Psoas muscle (tissue), 8 donors: Measurements from ENCODE around the gene MARCHF10. TPM values are rescaled to one million over a fixed set of nuclear protein-coding genes. Genes with fewer than 3 reads are reported as not detected.

ENCODE experiments used
- ATAC-seq, 4 donors: fragments of 200-7000 bp; cut with Tn5 transposase; one replicate each; pipeline ENCODE4 v1.9.1; 2020; ENCODE audit warnings: moderate library complexity in 3 of 4, mild to moderate bottlenecking in 2 of 4
- DNase-seq, 2 donors: peaks; one replicate each; pipeline ENCODE4 v3.0.0-alpha.2; 2020
- H3K27ac ChIP-seq: fragments of 200-600 bp; one replicate; pipeline ENCODE4 v1.8.0; 2022
- H3K27me3 ChIP-seq, 3 donors: fragments of 200-600 bp in 1 of 3; one replicate each; pipeline versions ENCODE4 v1.6.1 to v1.8.0; 2013 to 2022; ENCODE audit warnings: low read length in 2 of 3, mild to moderate bottlenecking in 2 of 3, moderate library complexity in 1 of 3; ENCODE audit not compliant: insufficient read depth in 3 of 3
- H3K36me3 ChIP-seq, 2 donors: fragments of 200-600 bp in 1 of 2; one replicate each; pipeline versions ENCODE4 v1.6.1 to v1.8.0; 2013 to 2022; ENCODE audit warnings: low read depth in 1 of 2, mild to moderate bottlenecking in 1 of 2, moderate library complexity in 1 of 2; ENCODE audit not compliant: insufficient read depth in 1 of 2
- H3K4me1 ChIP-seq: fragments of 200-600 bp; one replicate; pipeline ENCODE4 v1.8.0; 2022
- H3K4me3 ChIP-seq: fragments of 200-600 bp; one replicate; pipeline ENCODE4 v1.8.0; 2022; ENCODE audit warnings: mild to moderate bottlenecking
- H3K9me3 ChIP-seq: fragments of 200-600 bp; one replicate; pipeline ENCODE4 v1.8.0; 2022
- WGBS, 3 donors: extraction: QIAGEN DNeasy Blood & Tissue Kit; methylation state at CpG; one replicate each; pipeline versions ENCODE4 v1.1.6 to v1.1.7; 2013; 5-methylcytosine and 5-hydroxymethylcytosine counted together
- intact Hi-C, 2 donors: fragments of 100-400 bp; cut with DNase I; formaldehyde crosslinking; loops; one replicate each; pipeline versions ENCODE4 v1.11.0 to v1.14.2; 2022
- polyA plus RNA-seq, 3 donors: library from polyadenylated mRNA; stranded (reverse); fragments of 200-250 nt; gene quantifications; one replicate each; pipeline ENCODE4 v1.2.3, GENCODE V29; 2013
- total RNA-seq, 4 donors: library from RNA; stranded (reverse); fragmentation: NEBNext Ultra II Directional in 2 of 4; extraction: Animal tissue kit (Norgen Biotek cat#: 25700) in 2 of 4; gene quantifications; one replicate each; pipeline versions ENCODE4 v1.2.1 to v1.2.4, GENCODE V29; 2021 to 2023
- TF ChIP-seq, protein P1 (sequence below): fragments of 200-600 bp; IDR thresholded peaks from one replicate; pipeline ENCODE4 v1.8.0; 2022; ENCODE audit warnings: antibody characterized with exemption
- donor health status: healthy with polysubstance abuse.
- donor health status: DM: no; HTN: no; CAD: no; lungs with moderate emphysema.
- donor health status: Bipolar disorder and iron deficiency.
- donor health status: healthy.
- donor health status: DM: yes; HTN: yes; CAD: no.
- donor health status: DM: no; HTN: no; CAD: no.
- donor health status: DM: no; HTN: no; CAD: no.
- donor health status: DM: yes; HTN: yes; CAD: no.

Gene MARCHF10
- total and polyA plus RNA-seq, 7 donors, result 0.01 TPM; not detected in 6

DNA sequence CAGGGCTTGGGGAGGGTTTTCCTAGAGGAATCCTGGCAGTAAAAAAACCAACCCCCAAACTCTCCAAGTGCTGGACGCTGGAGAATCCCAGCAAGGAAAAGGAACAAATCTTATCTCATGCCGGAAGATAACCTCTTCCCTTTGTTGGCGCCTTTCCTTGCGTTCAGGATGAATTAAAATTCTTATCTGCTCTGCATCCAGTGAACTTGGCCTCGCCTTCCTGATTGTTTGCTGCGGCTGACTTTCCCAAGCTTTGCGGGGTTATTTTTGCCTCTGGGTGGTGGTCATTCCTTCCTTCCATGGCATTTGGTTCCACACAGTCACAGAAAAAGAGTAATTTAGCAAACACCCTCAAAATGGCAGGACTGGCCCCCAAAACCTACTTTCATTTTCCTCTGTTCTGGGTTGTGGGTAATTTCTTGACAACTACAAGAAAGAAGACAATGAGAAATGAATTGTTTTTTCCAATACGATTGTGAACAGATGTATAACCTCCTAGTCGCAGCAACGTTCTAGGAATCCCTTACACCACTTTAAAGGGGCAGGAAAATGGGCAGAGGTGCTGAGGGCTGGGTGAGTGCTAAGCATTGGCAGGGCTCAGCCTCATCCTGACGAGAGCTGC, 102.8 kb downstream of the MARCHF10 start:
- H3K27me3 ChIP-seq, result peaks cover 0 to 21% (median 0%) of the 10 kb centered on the region in 3 donors
- ATAC-seq (no peak), DNase-seq (no peak)
- TF ChIP-seq, protein P1, sequence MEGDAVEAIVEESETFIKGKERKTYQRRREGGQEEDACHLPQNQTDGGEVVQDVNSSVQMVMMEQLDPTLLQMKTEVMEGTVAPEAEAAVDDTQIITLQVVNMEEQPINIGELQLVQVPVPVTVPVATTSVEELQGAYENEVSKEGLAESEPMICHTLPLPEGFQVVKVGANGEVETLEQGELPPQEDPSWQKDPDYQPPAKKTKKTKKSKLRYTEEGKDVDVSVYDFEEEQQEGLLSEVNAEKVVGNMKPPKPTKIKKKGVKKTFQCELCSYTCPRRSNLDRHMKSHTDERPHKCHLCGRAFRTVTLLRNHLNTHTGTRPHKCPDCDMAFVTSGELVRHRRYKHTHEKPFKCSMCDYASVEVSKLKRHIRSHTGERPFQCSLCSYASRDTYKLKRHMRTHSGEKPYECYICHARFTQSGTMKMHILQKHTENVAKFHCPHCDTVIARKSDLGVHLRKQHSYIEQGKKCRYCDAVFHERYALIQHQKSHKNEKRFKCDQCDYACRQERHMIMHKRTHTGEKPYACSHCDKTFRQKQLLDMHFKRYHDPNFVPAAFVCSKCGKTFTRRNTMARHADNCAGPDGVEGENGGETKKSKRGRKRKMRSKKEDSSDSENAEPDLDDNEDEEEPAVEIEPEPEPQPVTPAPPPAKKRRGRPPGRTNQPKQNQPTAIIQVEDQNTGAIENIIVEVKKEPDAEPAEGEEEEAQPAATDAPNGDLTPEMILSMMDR, result no peak
- 57 to 68% (median 63%) methylated on average over 11 of the region's 11 CpGs for WGBS, 3 donors
- no peaks in the 10 kb centered on the region for H3K36me3 ChIP-seq
- H3K4me1 ChIP-seq, result peaks cover 5% of the 10 kb centered on the region
- H3K27ac ChIP-seq, result peak overlapping the region; percentile 27
- H3K9me3 ChIP-seq, result no peaks in the 10 kb centered on the region
- intact Hi-C loops, result loop anchor here (1.0 to 5.0 kb wide), 3 partner anchors 262 to 702 kb away; partner anchors contain the start of gene TANC2 (in 1 of the 2)
- peak overlapping the region; percentile 71 for H3K4me3 ChIP-seq

GRCh38 chr17:62704381-62704971, 103.6 kb downstream of the MARCHF10 start:
- no peaks in the 10 kb centered on the region for H3K9me3 ChIP-seq
- ATAC-seq, result peak in 1 of 4 donors; percentile 16
- H3K4me1 ChIP-seq, result peaks cover 5% of the 10 kb centered on the region
- peaks cover 0 to 21% (median 0%) of the 10 kb centered on the region in 3 donors for H3K27me3 ChIP-seq
- H3K36me3 ChIP-seq, result no peaks in the 10 kb centered on the region
- intact Hi-C loops, result loop anchor here (2.0 to 5.0 kb wide), 2 partner anchors 702 to 703 kb away; no protein-coding TSS in a partner anchor
- DNase-seq, result peak in 1 of 2 donors; percentile 65
- 9 to 13% (median 9%) methylated on average over 27 to 31 of the region's 31 CpGs for WGBS, 3 donors
- H3K4me3 ChIP-seq, result peak overlapping the region; percentile 71
- H3K27ac ChIP-seq, result peak overlapping the region; percentile 36
- TF ChIP-seq, protein P1, result no peak

- WGBS, 3 donors, result 0 to 1% (median 1%) methylated on average over 32 to 80 of the region's 80 CpGs
- DNase-seq, result peak; percentile 71 to 84
- Histone ChIP-seq H3K27me3 (peaks cover 0 to 21% (median 0%) of the 10 kb centered on the region in 3 donors), H3K9me3 (no peaks in the 10 kb centered on the region), H3K27ac (peak overlapping the region; percentile 36), H3K4me3 (peak overlapping the region; percentile 71), H3K36me3 (no peaks in the 10 kb centered on the region), H3K4me1 (peaks cover 5% of the 10 kb centered on the region)
- TF ChIP-seq, protein P1, result peak; percentile 81
- peak; percentile 90 to 97 (median 94) for ATAC-seq
- intact Hi-C loops, result loop anchor here (2.0 to 5.0 kb wide), 2 partner anchors 703 kb away; no protein-coding TSS in a partner anchor
Measured at GRCh38 chr17:62703776-62704380, 104.2 kb downstream of the MARCHF10 start.

DNA sequence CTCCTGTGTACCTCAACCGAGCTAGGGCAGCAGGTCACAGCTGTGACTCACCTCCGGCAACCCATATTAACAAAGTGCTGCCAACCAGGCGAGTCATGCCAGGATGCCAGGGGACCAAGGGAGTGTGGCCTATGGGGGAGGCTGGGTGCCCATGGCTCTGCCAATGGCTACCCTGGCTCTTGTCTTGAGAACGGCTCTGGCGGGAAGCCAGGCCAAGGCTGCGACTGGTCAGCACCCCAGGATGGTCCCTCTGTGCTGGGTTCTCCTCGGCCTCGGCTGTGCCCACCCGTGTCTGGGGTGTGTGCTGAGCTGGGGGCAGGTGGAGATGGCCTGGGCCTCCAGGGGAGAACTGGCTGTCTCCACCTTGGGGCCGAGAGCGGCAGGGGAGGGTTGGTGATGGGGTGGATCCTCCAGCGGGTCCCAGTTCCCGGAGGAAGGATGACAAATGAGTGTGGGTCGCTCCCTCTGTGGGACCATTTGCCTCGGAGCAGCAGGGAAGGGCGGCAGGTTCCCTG, 104.8 kb downstream of the MARCHF10 start:
- TF ChIP-seq, protein P1, result no peak
- Histone ChIP-seq H3K9me3 (no peaks in the 10 kb centered on the region), H3K4me1 (peaks cover 5% of the 10 kb centered on the region), H3K27me3 (peaks cover 0 to 21% (median 0%) of the 10 kb centered on the region in 3 donors), H3K27ac (no peak overlapping the region), H3K36me3 (no peaks in the 10 kb centered on the region), H3K4me3 (peak overlapping the region; percentile 71)
- intact Hi-C loops, result loop anchor here in 1 of 2 donors (5.0 kb wide), 1 partner anchor 704 kb away; no protein-coding TSS in a partner anchor
- ATAC-seq, result peak; percentile 13 to 48 (median 42)
- DNase-seq, result peak in 1 of 2 donors; percentile 65
- 25 to 41% (median 33%) methylated on average over 13 to 16 of the region's 16 CpGs for whole genome bisulfite sequencing, 3 donors
